ENCODE measurements around the gene COBL.
A peak's percentile ranks its signal among the peaks of the same experiment; 100 is the strongest.

Gene COBL

GRCh38 chr7:51318886-51319579 is 2.4 kb upstream of the COBL start:
- no peak for DNase-seq (ENCODE audit: low read depth)
- no peak for TF ChIP-seq CTCF (IDR thresholded peaks at IDR 0.05; ENCODE audit: low read depth, low read length, missing control alignments)
- no peak overlapping the region for H3K4me3 ChIP-seq (ENCODE audit: low read depth, low read length)
- in situ Hi-C loops (cut with HindIII; ENCODE audit: low sequenced_read_pairs), result no loop called here

- no peak overlapping the region for H3K4me3 ChIP-seq (ENCODE audit: low read depth, low read length)
- no peak for TF ChIP-seq CTCF (IDR thresholded peaks at IDR 0.05; ENCODE audit: low read depth, low read length, missing control alignments)
- DNase-seq (ENCODE audit: low read depth), result no peak
- in situ Hi-C loops (cut with HindIII; ENCODE audit: low sequenced_read_pairs), result no loop called here
Measured at GRCh38 chr7:51318001-51318400, 1.4 kb upstream of the COBL start.

GRCh38 chr7:51317582-51317910 is 937 bp upstream of the COBL start:
- in situ Hi-C loops (cut with HindIII; ENCODE audit: low sequenced_read_pairs), result no loop called here
- TF ChIP-seq CTCF (IDR thresholded peaks at IDR 0.05; ENCODE audit: low read depth, low read length, missing control alignments), result no peak
- DNase-seq (ENCODE audit: low read depth), result no peak
- no peak overlapping the region for H3K4me3 ChIP-seq (ENCODE audit: low read depth, low read length)

GRCh38 chr7:51316262-51316665 is 345 bp downstream of the COBL start:
- peak; percentile 3 for TF ChIP-seq CTCF (IDR thresholded peaks at IDR 0.05; ENCODE audit: low read depth, low read length, missing control alignments)
- DNase-seq (ENCODE audit: low read depth), result no peak
- H3K4me3 ChIP-seq (ENCODE audit: low read depth, low read length), result peak overlapping the region; percentile 44
- in situ Hi-C loops (cut with HindIII; ENCODE audit: low sequenced_read_pairs), result no loop called here

GRCh38 chr7:51315393-51316261 is 982 bp downstream of the COBL start:
- H3K4me3 ChIP-seq (ENCODE audit: low read depth, low read length), result peak overlapping the region; percentile 44
- in situ Hi-C loops (cut with HindIII; ENCODE audit: low sequenced_read_pairs), result no loop called here
- no peak for TF ChIP-seq CTCF (IDR thresholded peaks at IDR 0.05; ENCODE audit: low read depth, low read length, missing control alignments)
- DNase-seq (ENCODE audit: low read depth), result no peak

GRCh38 chr7:51314726-51315125 is 1.9 kb downstream of the COBL start:
- no peak overlapping the region for H3K4me3 ChIP-seq (ENCODE audit: low read depth, low read length)
- in situ Hi-C loops (cut with HindIII; ENCODE audit: low sequenced_read_pairs), result no loop called here
- DNase-seq (ENCODE audit: low read depth), result no peak

More at GRCh38 chr7:51314726-51315125, 1.9 kb downstream of the COBL start:
- TF ChIP-seq CTCF (IDR thresholded peaks at IDR 0.05; ENCODE audit: low read depth, low read length, missing control alignments), result no peak
